Activated T-helper 17 cell treated with anti-CD3 and anti-CD28 coated beads, Interleukin-2, amount 50 U/mL, for 72 hours (primary cell): ENCODE data around the gene ALMS1. TPM values are rescaled to one million over a fixed set of nuclear protein-coding genes. Genes with fewer than 3 reads are reported as not detected.
"Not testable (repeated sequence)": the region's sequence is repeated elsewhere in the genome, so short reads cannot be mapped to it uniquely, and the experiment has no call there.

Source experiments
- ATAC-seq: fragments of 150-1000 bp; cut with Tn5 transposase; replicated peaks from 2 replicates; pipeline ENCODE4 v1.10.0; 2021; ENCODE audit warnings: mild to moderate bottlenecking, moderate library complexity
- H3K27ac Mint-ChIP-seq: one replicate; pipeline ENCODE4 v1.8.0; 2022; ENCODE audit warnings: mixed read lengths
- H3K27me3 Mint-ChIP-seq: one replicate; pipeline ENCODE4 v1.8.0; 2022; ENCODE audit warnings: mixed read lengths
- H3K36me3 Mint-ChIP-seq: one replicate; pipeline ENCODE4 v1.8.0; 2022; ENCODE audit warnings: low read depth, mild to moderate bottlenecking, mixed read lengths
- H3K4me1 Mint-ChIP-seq: one replicate; pipeline ENCODE4 v1.8.0; 2022; ENCODE audit warnings: mixed read lengths
- H3K4me3 Mint-ChIP-seq: one replicate; pipeline ENCODE4 v1.8.0; 2022; ENCODE audit warnings: mild to moderate bottlenecking, mixed read lengths
- H3K9me3 Mint-ChIP-seq: one replicate; pipeline ENCODE4 v1.8.0; 2022; ENCODE audit warnings: mixed read lengths
- total RNA-seq, 2 donors: library from RNA; stranded (reverse); gene quantifications; one replicate each; pipeline ENCODE4 v1.2.3, GENCODE V29; 2022

ALMS1 gene
- total RNA-seq, 2 donors from 2014 or later: 16.3 to 20.2 TPM

GRCh38 chr2:73638429-73638828 is 252.8 kb downstream of the ALMS1 start:
- Mint-ChIP-seq H3K27me3 (peaks cover 13% of the 10 kb centered on the region), H3K9me3 (peaks cover 5% of the 10 kb centered on the region), H3K27ac (no peak overlapping the region), H3K4me3 (no peak overlapping the region), H3K4me1 (no peaks in the 10 kb centered on the region), H3K36me3 (no peaks in the 10 kb centered on the region)
- ATAC-seq: no peak

GRCh38 chr2:73640511-73640911 is 254.9 kb downstream of the ALMS1 start:
- no peak overlapping the region for H3K4me3 Mint-ChIP-seq
- peaks cover 17% of the 10 kb centered on the region for H3K27me3 Mint-ChIP-seq
- H3K9me3 Mint-ChIP-seq: peaks cover 5% of the 10 kb centered on the region
- no peaks in the 10 kb centered on the region for H3K4me1 Mint-ChIP-seq
- H3K27ac Mint-ChIP-seq: no peak overlapping the region
- no peak for ATAC-seq
- H3K36me3 Mint-ChIP-seq: no peaks in the 10 kb centered on the region

- no peak for ATAC-seq
- no peaks in the 10 kb centered on the region for H3K4me1 Mint-ChIP-seq
- no peak overlapping the region for H3K4me3 Mint-ChIP-seq
- peaks cover 18% of the 10 kb centered on the region for H3K27me3 Mint-ChIP-seq
- H3K36me3 Mint-ChIP-seq: no peaks in the 10 kb centered on the region
- peaks cover 5% of the 10 kb centered on the region for H3K9me3 Mint-ChIP-seq
- H3K27ac Mint-ChIP-seq: no peak overlapping the region
Observed at GRCh38 chr2:73640946-73641766, 255.5 kb downstream of the ALMS1 start.

GRCh38 chr2:73641767-73642062 is 256.1 kb downstream of the ALMS1 start:
- peaks cover 5% of the 10 kb centered on the region for H3K9me3 Mint-ChIP-seq
- H3K27ac Mint-ChIP-seq: no peak overlapping the region
- no peaks in the 10 kb centered on the region for H3K4me1 Mint-ChIP-seq
- H3K36me3 Mint-ChIP-seq: no peaks in the 10 kb centered on the region
- ATAC-seq: no peak
- no peak overlapping the region for H3K4me3 Mint-ChIP-seq
- peaks cover 18% of the 10 kb centered on the region for H3K27me3 Mint-ChIP-seq

GRCh38 chr2:73642338-73643018 is 256.8 kb downstream of the ALMS1 start, which contains the start of gene NAT8:
Gene NAT8, minus strand, starts transcription at chr2:73642422. Its CDS starts 794 bp downstream, at chr2:73641628.
- H3K4me3 Mint-ChIP-seq: no peak within 1 kb of the TSS
- no peaks in the 10 kb centered on the region for H3K4me1 Mint-ChIP-seq
- no peak within 1 kb of the TSS for H3K27ac Mint-ChIP-seq
- no peak for ATAC-seq
- H3K27me3 Mint-ChIP-seq: peaks cover 18% of the 10 kb centered on the region
- peaks cover 5% of the 10 kb centered on the region for H3K9me3 Mint-ChIP-seq
- no peaks in the 10 kb centered on the region for H3K36me3 Mint-ChIP-seq

- H3K36me3 Mint-ChIP-seq, H3K4me3 Mint-ChIP-seq, ATAC-seq, H3K9me3 Mint-ChIP-seq, H3K4me1 Mint-ChIP-seq, H3K27ac Mint-ChIP-seq, H3K27me3 Mint-ChIP-seq: not testable (repeated sequence)
Observed at GRCh38 chr2:73647690-73648089, 262.1 kb downstream of the ALMS1 start.

- H3K4me1 Mint-ChIP-seq: no peaks in the 10 kb centered on the region
- H3K27me3 Mint-ChIP-seq: no peaks in the 10 kb centered on the region
- no peak overlapping the region for H3K27ac Mint-ChIP-seq
Observed at GRCh38 chr2:73651591-73652230, 266.1 kb downstream of the ALMS1 start.

GRCh38 chr2:73652348-73652747 is 266.7 kb downstream of the ALMS1 start:
- no peak for ATAC-seq
- Mint-ChIP-seq H3K4me3 (no peak overlapping the region), H3K36me3 (no peaks in the 10 kb centered on the region), H3K4me1 (no peaks in the 10 kb centered on the region), H3K9me3 (no peaks in the 10 kb centered on the region), H3K27me3 (no peaks in the 10 kb centered on the region), H3K27ac (no peak overlapping the region)

More at GRCh38 chr2:73651591-73652230, 266.1 kb downstream of the ALMS1 start:
- ATAC-seq: no peak
- H3K36me3 Mint-ChIP-seq: no peaks in the 10 kb centered on the region
- no peak overlapping the region for H3K4me3 Mint-ChIP-seq
- H3K9me3 Mint-ChIP-seq: no peaks in the 10 kb centered on the region

GRCh38 chr2:73654175-73654574 is 268.5 kb downstream of the ALMS1 start:
- no peaks in the 10 kb centered on the region for H3K27me3 Mint-ChIP-seq
- H3K4me1 Mint-ChIP-seq: no peaks in the 10 kb centered on the region
- no peak overlapping the region for H3K27ac Mint-ChIP-seq
- no peak for ATAC-seq
- no peaks in the 10 kb centered on the region for H3K9me3 Mint-ChIP-seq
- H3K36me3 Mint-ChIP-seq: no peaks in the 10 kb centered on the region
- H3K4me3 Mint-ChIP-seq: no peak overlapping the region

Other genes with a start within 250 kb of the ALMS1 start
- not detected for gene NOTO, start 183.3 kb upstream of the ALMS1 start, total RNA-seq
- 10 to 100 TPM; 36.5 to 37.6 TPM for gene SMYD5, start 171.6 kb upstream of the ALMS1 start, total RNA-seq
- 10 to 100 TPM in 1 of 2 donors, 1 to 10 TPM in 1; 10.0 to 16.0 TPM for gene PRADC1, start 152.6 kb upstream of the ALMS1 start, total RNA-seq
- 100 to 1,000 TPM; 317 to 592 TPM for gene CCT7, start 151.5 kb upstream of the ALMS1 start, total RNA-seq
- gene FBXO41, start 101.4 kb upstream of the ALMS1 start, total RNA-seq: 10 to 100 TPM; 32.2 to 36.3 TPM
- under 1 TPM; 0.11 to 0.29 TPM for gene EGR4, start 92.3 kb upstream of the ALMS1 start, total RNA-seq